GM19452 (cell line): Measurements from ENCODE around the gene ARHGAP27.
"Not testable (repeated sequence)": the region's sequence is repeated elsewhere in the genome, so short reads cannot be mapped to it uniquely, and the experiment has no call there.

Experiments used
- ATAC-seq: cut with Tn5 transposase; IDR thresholded peaks from one replicate; pipeline ENCODE4 v1.9.1; 2021; ENCODE audit not compliant: unreplicated experiment

Gene ARHGAP27, protein sequence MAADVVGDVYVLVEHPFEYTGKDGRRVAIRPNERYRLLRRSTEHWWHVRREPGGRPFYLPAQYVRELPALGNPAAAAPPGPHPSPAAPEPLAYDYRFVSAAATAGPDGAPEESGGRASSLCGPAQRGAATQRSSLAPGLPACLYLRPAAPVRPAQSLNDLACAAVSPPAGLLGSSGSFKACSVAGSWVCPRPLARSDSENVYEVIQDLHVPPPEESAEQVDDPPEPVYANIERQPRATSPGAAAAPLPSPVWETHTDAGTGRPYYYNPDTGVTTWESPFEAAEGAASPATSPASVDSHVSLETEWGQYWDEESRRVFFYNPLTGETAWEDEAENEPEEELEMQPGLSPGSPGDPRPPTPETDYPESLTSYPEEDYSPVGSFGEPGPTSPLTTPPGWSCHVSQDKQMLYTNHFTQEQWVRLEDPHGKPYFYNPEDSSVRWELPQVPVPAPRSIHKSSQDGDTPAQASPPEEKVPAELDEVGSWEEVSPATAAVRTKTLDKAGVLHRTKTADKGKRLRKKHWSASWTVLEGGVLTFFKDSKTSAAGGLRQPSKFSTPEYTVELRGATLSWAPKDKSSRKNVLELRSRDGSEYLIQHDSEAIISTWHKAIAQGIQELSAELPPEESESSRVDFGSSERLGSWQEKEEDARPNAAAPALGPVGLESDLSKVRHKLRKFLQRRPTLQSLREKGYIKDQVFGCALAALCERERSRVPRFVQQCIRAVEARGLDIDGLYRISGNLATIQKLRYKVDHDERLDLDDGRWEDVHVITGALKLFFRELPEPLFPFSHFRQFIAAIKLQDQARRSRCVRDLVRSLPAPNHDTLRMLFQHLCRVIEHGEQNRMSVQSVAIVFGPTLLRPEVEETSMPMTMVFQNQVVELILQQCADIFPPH

DNA sequence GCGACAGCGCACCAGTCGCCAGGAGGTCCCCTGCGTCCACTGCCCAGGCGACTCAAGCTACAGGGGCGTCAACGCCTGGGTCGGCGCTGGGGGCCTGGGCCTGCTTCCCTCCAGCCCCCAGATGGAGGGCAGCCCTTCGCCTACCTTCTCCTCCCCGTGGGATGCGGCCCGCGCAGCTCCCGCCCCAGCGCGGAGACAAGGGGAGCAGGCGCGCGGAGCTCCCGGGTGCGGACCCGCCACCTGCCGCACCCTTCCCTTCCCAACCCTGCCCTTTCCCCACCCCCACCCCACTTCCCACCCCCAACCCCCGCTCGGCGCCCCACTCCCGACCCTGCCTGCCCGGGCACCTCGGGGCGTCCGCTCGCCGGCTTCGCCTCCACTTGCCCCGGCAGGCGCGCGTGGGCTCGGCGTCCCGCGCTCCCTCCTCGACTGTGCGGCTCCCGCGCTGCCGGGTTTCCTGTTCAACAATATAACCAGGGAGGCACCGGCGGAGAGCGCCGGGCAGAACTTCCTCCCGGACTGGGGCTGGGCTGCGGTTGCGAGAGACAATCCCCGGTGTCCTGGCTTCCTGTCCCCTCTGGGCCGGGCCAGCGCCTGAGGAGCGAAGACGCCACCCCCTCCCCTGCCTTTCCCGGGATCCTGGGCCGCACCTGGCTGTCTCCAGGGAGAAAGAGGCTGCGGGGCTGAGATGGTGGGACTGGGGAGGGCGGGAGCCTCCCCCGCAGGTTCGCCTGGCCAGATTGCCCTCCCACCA is at the start of gene ARHGAP27:
Gene ARHGAP27 (minus strand): TSS at position 466 of the 754 bp plus-strand sequence. CDS start 2,591 bp downstream, outside the sequence.
- ATAC-seq = no peak

DNA sequence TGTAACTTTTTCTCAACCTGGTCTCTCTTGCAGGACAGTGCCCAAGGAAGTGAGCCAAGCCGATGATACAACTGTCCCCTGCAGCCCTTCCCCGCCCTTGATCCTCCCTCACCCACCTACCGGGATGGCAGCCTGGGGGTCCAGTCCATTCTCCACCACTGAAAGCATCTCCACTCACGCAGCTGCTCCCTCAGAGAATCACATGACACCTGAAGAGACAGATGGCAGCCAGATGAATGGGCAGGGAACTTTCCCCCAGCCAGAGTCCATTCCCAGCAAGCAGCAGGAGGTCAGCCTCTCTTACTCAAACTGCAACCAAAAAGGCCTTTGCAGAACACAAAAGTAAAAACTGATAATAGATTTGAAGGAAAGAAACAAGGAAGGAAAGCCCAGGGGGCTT is 49.6 kb upstream of the ARHGAP27 start:
- ATAC-seq = not testable (repeated sequence)

DNA sequence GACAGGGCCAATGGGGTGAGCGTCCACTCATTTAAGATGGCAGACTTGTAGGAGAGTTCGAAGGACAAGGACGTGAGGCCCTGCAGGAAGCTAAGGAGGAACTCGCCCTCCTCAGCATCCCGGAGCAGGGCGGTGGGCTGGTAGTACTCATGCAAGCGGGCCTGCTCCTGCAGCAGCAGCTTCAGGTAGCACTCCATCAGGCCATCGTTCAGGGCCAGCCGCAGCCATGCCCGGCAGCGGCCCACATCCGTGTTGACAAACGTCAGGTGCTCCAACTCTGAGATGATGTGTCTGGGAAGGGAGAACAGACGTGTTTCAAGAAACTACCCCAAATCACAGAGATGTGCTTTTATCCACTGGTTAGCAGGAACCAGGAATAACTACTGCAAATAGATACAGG is 42.8 kb upstream of the ARHGAP27 start:
- not testable (repeated sequence) for ATAC-seq

- ATAC-seq = not testable (repeated sequence)
Observed at GRCh38 chr17:45472249-45472648, 39.6 kb upstream of the ARHGAP27 start.

DNA sequence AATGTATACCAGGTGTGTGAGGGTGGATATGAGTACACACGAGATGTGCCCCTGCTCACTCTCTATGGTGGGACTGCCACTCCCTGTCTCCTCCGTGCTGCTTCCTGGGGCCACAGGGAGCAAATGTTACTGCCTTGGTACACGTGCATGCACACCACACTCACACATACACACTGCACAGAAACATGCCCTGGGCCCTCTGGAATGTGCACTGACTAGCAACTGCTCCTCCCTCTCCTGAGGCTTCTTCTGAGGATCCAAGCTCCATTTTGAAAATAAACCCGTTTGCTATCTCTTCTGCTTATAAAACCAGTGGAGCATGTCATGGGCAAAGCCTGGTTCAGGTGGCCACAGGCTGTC is 36.5 kb upstream of the ARHGAP27 start:
- not testable (repeated sequence) for ATAC-seq

DNA sequence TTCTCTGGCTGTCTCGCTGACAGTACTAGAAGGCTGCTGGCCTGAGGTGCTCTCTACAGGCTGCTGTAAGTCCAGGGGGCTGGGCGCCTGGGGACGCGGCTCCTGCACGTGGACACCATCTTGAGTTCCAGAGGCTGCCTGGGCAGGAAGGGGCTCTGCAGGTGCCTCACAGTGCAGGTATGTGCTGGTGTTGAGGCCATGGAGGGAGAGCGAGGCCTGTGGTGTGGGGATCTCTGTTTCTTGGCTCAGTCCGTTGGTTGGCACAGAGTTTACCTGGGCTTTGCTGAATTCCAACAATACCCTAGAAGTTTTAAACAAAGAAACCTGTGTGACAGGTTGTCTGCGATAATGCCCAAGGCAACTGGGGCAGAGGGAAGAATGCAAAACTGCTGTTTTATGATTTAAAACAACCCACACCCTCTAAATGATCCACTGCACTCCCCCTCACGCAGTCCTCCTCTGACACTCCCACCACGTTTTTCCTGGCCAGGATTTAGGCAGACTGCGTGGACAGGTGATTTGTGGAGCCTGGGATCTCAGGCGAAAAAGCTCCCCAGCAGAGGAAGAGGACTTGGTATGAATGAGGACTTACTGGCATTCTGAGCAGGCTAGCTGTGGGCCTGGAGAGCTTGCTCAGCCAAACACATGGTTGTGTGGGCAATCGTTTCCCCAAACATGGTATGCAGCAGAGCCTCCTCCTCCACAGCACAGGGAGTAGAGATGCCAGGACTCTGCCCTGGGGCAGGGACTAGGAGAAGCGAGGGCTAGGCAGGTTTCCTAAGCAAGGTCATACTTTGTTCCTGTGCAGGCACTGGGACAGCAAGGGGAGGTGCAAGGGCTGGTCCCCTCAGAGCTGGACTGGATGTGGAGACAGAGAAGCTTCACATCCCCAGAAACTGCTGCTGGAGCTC is 35.9 kb upstream of the ARHGAP27 start:
- not testable (repeated sequence) for ATAC-seq

DNA sequence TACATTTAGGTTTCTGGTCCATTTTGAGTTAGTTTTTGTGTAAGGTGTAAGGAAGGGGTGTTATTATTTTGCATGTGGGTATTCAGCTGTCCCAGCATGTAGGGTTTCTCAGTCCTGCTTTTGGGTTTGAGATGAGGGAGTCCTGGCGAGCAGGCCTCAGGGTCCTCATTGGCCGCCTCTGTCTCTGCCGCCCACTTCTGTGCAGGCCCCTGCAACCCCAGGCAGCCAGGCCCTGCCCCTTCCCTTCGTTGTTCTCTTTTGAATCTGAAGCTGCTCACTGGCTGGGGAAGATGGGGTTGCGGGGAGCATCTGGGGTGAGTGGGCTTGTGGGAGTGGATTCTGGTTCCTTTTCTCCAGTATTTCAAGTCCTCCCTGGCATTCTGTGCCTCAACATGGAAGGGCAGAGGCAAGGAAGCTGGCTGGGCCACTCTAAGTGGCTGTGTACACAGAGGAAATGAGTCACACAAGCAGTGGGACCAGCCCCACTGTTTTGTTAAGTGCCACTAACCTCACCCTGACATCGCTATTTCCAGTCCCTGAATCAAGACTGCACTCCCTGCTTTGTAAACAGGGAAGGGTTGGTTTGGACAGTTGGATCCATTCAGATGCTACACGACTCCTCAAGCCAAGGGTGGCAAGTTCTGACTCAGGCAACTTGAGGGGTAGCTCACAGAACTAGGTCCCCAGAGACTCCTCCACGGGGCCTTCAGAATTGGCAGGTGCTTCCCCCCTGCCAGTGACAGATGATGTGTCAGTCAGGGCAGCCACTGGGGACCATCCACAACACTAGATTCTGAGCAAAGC is 29.1 kb upstream of the ARHGAP27 start:
- ATAC-seq = peak; percentile 90

- not testable (repeated sequence) for ATAC-seq
Observed at GRCh38 chr17:45460422-45460821, 27.8 kb upstream of the ARHGAP27 start.

DNA sequence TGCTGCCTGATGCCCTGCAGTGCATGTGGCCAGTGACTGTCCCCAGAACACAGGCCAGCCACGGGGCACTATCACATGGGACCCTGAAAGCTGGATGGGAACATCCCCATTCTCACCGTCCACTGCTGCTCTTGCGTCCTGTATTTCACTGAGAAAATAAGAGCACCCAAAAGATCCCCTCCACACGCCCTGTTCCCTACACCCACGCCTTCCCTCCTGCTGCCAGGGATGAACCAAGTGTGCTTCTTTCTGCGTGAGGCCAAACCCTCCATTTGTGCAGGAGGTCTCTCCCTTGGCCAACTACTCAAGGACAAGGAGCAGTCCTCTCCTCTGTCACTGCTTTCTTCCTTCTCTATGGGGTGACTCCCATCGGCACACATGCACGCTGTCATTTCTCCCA is 21.7 kb upstream of the ARHGAP27 start:
- not testable (repeated sequence) for ATAC-seq

- not testable (repeated sequence) for ATAC-seq
Observed at GRCh38 chr17:45453731-45454130, 21.1 kb upstream of the ARHGAP27 start.

- ATAC-seq = not testable (repeated sequence)
Observed at GRCh38 chr17:45453225-45453534, 20.5 kb upstream of the ARHGAP27 start.

- ATAC-seq = not testable (repeated sequence)
Observed at GRCh38 chr17:45452329-45453224, 19.9 kb upstream of the ARHGAP27 start.

GRCh38 chr17:45451660-45452059 is 19.0 kb upstream of the ARHGAP27 start:
- ATAC-seq = not testable (repeated sequence)

DNA sequence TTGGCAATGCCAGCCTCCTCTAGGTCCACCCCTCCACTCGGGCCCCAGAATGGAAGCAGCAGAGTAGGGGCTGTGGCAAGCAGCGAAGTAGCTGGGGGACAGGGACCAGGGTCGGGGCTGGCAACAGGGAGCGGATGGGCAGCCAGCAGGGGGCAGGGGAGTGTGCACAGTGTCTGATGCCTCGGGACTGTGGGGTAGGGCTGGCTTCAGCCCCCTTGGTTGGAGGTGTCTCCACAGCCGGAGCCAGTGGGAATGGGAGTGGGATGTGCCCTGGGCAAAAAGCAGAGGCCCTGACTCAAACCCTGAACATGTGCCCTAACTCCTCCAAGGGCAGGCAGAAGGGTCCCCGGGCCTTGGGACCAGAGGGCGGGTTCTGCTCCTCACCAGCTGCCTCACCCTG is 18.5 kb upstream of the ARHGAP27 start:
- ATAC-seq = no peak

GRCh38 chr17:45449708-45450329 is 17.1 kb upstream of the ARHGAP27 start:
- not testable (repeated sequence) for ATAC-seq

- not testable (repeated sequence) for ATAC-seq
Observed at GRCh38 chr17:45449260-45449659, 16.6 kb upstream of the ARHGAP27 start.

DNA sequence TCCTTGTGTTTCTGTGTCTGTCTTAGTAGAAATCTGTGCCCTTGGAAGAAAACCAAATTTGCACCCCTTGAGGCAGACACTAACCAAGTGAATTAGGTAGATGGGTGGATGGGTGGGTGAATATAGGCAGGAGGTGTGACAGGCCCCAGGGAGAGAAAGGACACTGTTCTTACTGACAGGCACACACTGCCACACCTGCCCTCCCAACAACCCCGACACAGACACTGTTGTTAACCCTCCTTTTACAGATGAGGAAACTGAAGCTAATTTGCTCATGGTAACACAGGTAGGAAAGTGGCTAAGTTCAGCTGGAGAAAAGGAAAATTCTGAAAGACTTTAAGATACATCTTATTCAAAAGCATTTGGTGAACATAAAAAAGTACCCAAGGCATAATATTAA is 15.8 kb upstream of the ARHGAP27 start:
- ATAC-seq = not testable (repeated sequence)

GRCh38 chr17:45448066-45448465 is 15.4 kb upstream of the ARHGAP27 start:
- ATAC-seq = not testable (repeated sequence)
